GM12801 (cell line): ENCODE results near the gene SETDB1.

Experiments used
- TF ChIP-seq, protein P1 (sequence below): IDR thresholded peaks from one replicate; pipeline ENCODE4 v1.5.1; 2011; ENCODE audit warnings: control low read depth; ENCODE audit not compliant: insufficient read length; ENCODE audit errors: extremely low read depth

SETDB1 gene

DNA sequence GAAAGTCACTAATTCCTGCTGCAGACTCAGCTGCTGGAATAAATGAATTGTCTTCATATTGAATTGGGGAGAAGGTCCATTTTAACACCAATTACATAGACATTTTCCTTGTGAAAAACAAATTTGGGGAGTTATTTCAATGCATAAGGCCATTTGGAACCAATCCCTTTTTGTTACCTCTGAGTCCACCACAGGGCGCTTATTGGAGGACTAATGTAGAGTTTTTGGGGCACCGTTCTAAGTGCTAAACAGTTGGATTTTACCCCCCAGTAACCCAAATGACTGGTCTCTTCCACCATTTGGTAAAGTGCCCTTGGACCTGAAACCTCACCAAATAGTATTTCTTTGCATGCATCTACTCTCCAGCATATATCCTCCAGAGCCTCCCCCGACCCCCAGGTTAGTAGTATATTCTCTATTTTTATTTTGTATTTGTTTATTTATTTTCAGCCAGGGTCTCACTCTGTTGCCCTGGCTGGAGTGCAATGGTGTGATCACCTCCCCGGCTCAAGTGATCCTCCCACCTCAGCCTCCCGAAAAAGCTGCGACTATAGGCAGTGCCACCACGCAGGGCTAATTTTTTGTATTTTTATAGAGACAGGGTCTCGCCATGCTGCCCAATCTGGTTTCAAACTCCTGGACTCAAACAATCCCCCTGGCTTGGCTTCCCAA, 83.6 kb downstream of the SETDB1 start:
- TF ChIP-seq, protein P1, sequence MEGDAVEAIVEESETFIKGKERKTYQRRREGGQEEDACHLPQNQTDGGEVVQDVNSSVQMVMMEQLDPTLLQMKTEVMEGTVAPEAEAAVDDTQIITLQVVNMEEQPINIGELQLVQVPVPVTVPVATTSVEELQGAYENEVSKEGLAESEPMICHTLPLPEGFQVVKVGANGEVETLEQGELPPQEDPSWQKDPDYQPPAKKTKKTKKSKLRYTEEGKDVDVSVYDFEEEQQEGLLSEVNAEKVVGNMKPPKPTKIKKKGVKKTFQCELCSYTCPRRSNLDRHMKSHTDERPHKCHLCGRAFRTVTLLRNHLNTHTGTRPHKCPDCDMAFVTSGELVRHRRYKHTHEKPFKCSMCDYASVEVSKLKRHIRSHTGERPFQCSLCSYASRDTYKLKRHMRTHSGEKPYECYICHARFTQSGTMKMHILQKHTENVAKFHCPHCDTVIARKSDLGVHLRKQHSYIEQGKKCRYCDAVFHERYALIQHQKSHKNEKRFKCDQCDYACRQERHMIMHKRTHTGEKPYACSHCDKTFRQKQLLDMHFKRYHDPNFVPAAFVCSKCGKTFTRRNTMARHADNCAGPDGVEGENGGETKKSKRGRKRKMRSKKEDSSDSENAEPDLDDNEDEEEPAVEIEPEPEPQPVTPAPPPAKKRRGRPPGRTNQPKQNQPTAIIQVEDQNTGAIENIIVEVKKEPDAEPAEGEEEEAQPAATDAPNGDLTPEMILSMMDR, result no peak

DNA sequence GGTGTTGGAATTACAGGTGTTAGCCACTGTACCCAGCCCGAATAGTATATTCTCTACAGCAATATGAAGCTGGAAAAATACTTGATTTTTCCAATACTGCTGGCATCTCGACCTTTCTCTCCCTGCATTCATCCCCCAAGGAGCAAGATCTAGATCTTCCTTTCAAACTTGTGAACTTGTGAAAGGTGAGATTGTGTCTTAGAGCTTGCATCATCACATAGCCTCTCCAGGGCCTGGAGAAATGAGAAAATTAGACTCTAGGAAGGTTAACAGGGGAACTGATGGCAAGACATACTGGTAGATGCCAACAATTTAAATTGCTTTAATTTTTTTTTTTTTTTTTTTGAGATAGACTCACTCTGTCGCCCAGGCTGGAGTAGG, 84.2 kb downstream of the SETDB1 start:
- TF ChIP-seq, protein P1, result no peak

DNA sequence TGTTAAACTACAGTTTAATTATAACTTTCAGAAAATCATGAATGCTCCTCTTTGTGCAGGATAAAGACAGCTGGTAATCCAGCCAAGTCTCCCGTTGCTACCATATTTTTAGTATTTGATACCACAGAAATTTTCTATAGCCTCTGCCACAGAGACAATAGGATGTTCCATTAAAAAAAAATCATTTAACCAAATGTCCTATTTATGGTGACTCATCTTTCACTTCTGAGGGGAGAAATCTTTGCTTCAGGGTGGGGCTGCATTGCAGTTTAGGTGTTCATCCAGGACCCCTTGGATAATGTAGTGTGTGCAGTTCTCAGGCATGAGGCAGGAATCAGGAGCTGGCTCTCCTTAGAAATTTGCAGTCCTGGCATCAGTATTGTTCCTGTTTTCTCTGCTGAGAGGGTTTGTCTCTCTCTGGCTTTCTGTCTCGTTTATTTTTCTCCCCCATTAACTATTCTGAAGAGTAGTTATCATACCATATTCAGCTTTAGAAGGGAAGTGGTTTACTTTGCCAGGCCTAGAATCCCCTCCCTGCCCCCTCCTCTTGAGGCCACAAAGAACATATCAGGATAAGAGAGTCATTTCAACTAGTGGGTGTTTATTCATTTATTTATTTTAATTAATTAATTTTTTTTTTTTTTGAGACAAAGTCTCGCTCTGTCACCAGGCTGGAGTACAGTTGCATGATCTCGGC, 85.1 kb downstream of the SETDB1 start:
- TF ChIP-seq, protein P1, result no peak

DNA sequence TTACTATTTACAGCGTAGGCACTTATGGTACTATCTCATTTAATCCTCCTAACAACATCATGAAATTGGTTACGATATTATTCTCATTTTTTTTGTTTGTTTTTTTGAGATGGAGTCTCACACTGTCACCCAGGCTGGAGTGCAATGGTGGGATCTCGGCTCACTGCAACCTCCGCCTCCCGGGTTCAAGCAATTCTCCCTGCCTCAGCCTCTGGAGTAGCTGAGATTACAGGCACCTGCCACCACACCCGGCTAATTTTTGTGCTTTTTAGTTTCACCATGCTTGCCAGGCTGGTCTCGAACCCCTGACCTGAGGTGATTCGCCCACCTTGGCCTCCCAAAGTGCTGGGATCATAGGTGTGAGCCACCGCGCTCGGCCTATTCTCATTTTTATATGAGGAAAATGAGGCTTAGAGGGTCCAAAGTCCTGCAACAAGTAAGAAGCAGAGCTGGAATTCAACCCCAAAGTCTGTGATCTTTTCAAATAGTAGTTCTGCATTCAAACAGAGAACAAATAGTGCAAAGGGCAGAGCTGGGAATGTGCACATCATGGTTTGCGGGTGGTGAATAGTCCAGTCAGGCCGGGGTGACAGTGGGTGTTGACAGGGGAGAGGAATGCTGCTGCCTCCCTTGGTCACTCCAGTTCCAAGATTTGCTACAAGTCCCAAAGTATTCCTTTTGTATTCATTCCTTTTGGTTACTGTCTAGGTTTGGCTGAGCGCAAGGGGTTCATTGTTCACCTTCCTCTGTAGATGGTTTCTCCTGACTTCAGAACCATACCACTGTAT, 86.7 kb downstream of the SETDB1 start:
- TF ChIP-seq, protein P1, result no peak

DNA sequence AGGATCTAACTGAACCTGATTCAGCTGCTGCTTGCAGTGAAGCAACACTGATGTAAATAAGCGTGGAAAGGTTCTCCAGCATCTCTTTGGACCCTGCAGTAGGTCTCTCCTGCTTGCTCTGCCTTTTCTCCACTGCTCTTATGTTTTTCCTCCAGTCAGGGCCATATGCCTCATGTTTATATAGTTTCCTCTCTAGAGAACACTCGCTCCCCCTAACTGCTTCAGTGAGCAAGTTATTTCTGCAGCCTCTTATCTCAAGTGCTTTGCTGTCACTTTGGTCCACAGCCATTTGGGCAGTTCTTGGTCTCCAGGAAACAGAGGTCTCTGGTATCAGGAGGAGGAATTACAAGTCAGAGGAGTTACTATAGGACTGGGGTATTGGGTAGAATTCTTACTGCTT, 87.4 kb downstream of the SETDB1 start:
- TF ChIP-seq, protein P1, result no peak
